SK-N-SH (cell line): ENCODE measurements around the gene PRKN. TPM values are rescaled to one million over a fixed set of nuclear protein-coding genes. Genes with fewer than 3 reads are reported as not detected.

ENCODE experiments used
- CTCF ChIA-PET: fragments of 300-600, 350-600 bp; formaldehyde crosslinking; extraction: SDS; loops from one replicate; lab custom pipeline; 2021; lab: Yijun Ruan, JAX
- POLR2A ChIA-PET: fragments of 350-600 bp; sonication (Branson Sonifier 250); formaldehyde crosslinking; extraction: SDS; loops from one replicate; lab custom pipeline; 2020; ENCODE audit warnings: antibody characterized with exemption, inconsistent platforms; lab: Yijun Ruan, JAX
- DNase-seq: peaks from one replicate; pipeline ENCODE4 v3.0.0; 2012
- H2AFZ ChIP-seq: fragments of 200-600 bp; sonication (generic); 2 replicates; pipeline ENCODE4 v1.8.1; 2016; ENCODE audit warnings: antibody characterized with exemption, mild to moderate bottlenecking, low read depth
- H3F3A ChIP-seq: fragments of 200-600 bp; sonication (generic); replicated peaks from 2 replicates; pipeline ENCODE3; 2016; ENCODE audit warnings: antibody characterized with exemption, mild to moderate bottlenecking; ENCODE audit not compliant: insufficient read depth
- H3K27ac ChIP-seq, 2 experiments: fragments of 200-500 bp in 1 of 2; fragments of 200-600 bp in 1 of 2; sonication (Bioruptor generic) in 1 of 2; sonication (generic), shearing (Covaris generic) in 1 of 2; 2 replicates each; pipeline versions ENCODE4 v1.5.1 to v1.6.1; 2014 to 2016; ENCODE audit warnings: low read depth in 2 of 2, inconsistent platforms in 1 of 2, low read length in 1 of 2, mild to moderate bottlenecking in 1 of 2, mixed read lengths in 1 of 2
- H3K27me3 ChIP-seq: fragments of 200-600 bp; sonication (generic), shearing (Covaris generic); 2 replicates; pipeline ENCODE4 v1.6.1; 2016; ENCODE audit warnings: mixed run types; ENCODE audit not compliant: insufficient read depth
- H3K36me3 ChIP-seq, 2 experiments: fragments of 200-500 bp in 1 of 2; fragments of 200-600 bp in 1 of 2; sonication (Bioruptor generic) in 1 of 2; sonication (generic) in 1 of 2; replicated peaks in 1 of 2; 2 replicates each; pipeline versions ENCODE3 to v1.5.1; 2014 to 2016; ENCODE audit warnings: low read length in 1 of 2, mild to moderate bottlenecking in 1 of 2; ENCODE audit not compliant: insufficient read depth in 2 of 2, control insufficient read depth in 1 of 2
- H3K4me1 ChIP-seq, 2 experiments: fragments of 200-500 bp in 1 of 2; fragments of 200-600 bp in 1 of 2; sonication (Bioruptor generic) in 1 of 2; sonication (generic), shearing (Covaris generic) in 1 of 2; 2 replicates each; pipeline versions ENCODE4 v1.5.1 to v1.6.1; 2014 to 2016; ENCODE audit warnings: low read depth in 1 of 2, low read length in 1 of 2, mixed run types in 1 of 2; ENCODE audit not compliant: insufficient read depth in 2 of 2, control insufficient read depth in 1 of 2
- H3K4me2 ChIP-seq: fragments of 200-600 bp; sonication (generic), shearing (Covaris generic); 2 replicates; pipeline ENCODE4 v1.6.1; 2017; ENCODE audit warnings: mixed run types
- H3K4me3 ChIP-seq, 2 experiments: fragments of 200-500 bp in 1 of 2; fragments of 200-600 bp in 1 of 2; sonication (Bioruptor generic) in 1 of 2; sonication (generic), shearing (Covaris generic) in 1 of 2; 2 replicates each; pipeline versions ENCODE4 v1.5.1 to v1.8.1; 2014 to 2016; ENCODE audit warnings: low read depth in 2 of 2, inconsistent platforms in 1 of 2, low read length in 1 of 2, mild to moderate bottlenecking in 1 of 2, mixed read lengths in 1 of 2, moderate library complexity in 1 of 2
- H3K79me2 ChIP-seq: fragments of 200-600 bp; sonication (generic); 2 replicates; pipeline ENCODE4 v1.8.1; 2017; ENCODE audit warnings: mild to moderate bottlenecking; ENCODE audit not compliant: insufficient read depth
- H3K9ac ChIP-seq: fragments of 200-600 bp; sonication (generic); 2 replicates; pipeline ENCODE4 v1.6.1; 2017; ENCODE audit warnings: mixed run types
- H3K9me2 ChIP-seq: fragments of 200-600 bp; sonication (generic); 2 replicates; pipeline ENCODE4 v1.6.1; 2017; ENCODE audit warnings: mixed run types
- H3K9me3 ChIP-seq: fragments of 200-600 bp; sonication (generic); 2 replicates; pipeline ENCODE4 v1.6.1; 2017; ENCODE audit warnings: mixed run types, mild to moderate bottlenecking, moderate library complexity
- H4K20me1 ChIP-seq: fragments of 200-600 bp; sonication (generic); 2 replicates; pipeline ENCODE4 v1.6.1; 2017; ENCODE audit warnings: mild to moderate bottlenecking, mixed run types; ENCODE audit not compliant: insufficient read depth
- CHD2 ChIP-seq: fragments of 150-350 bp; IDR thresholded peaks from 2 replicates; pipeline ENCODE4 v1.6.1; 2018; ENCODE audit warnings: low read length; ENCODE audit not compliant: partially characterized antibody
- CTCF ChIP-seq: fragments of 200-600 bp; sonication (generic); IDR thresholded peaks from 2 replicates; pipeline ENCODE4 v1.6.1; 2017; ENCODE audit warnings: antibody characterized with exemption, mild to moderate bottlenecking, moderate library complexity
- ELF1 ChIP-seq: IDR thresholded peaks from 2 replicates; pipeline ENCODE4 v1.4.0; 2012
- EP300 ChIP-seq, 2 experiments: IDR thresholded peaks; 2 replicates each; pipeline versions ENCODE4 v1.4.0 to v1.6.1; 2012; ENCODE audit warnings: borderline replicate concordance in 1 of 2, low read depth in 1 of 2, low read length in 1 of 2
- FOXJ3 ChIP-seq: sonication (generic); formaldehyde crosslinking; IDR thresholded peaks from 2 replicates; pipeline ENCODE4 v1.5.1; 2020; ENCODE audit warnings: mild to moderate bottlenecking, missing genetic modification reagents
- FOXM1 ChIP-seq: IDR thresholded peaks from 2 replicates; pipeline ENCODE4 v1.4.0; 2012; ENCODE audit warnings: low read depth, mild to moderate bottlenecking
- PBX3 ChIP-seq: IDR thresholded peaks from 2 replicates; pipeline ENCODE4; 2012
- POLR2AphosphoS5 ChIP-seq: IDR thresholded peaks from 2 replicates; pipeline ENCODE4 v1.6.1; 2012; ENCODE audit warnings: low read depth, low read length
- REST ChIP-seq: IDR thresholded peaks from 2 replicates; pipeline ENCODE4 v1.6.1; 2012; ENCODE audit warnings: mild to moderate bottlenecking, low read depth, low read length, moderate library complexity
- SMC3 ChIP-seq: IDR thresholded peaks from 2 replicates; pipeline ENCODE4 v1.6.1; 2012; ENCODE audit warnings: low read depth, low read length, improper control_type of control experiment
- TAF1 ChIP-seq: IDR thresholded peaks from 2 replicates; pipeline ENCODE4 v1.6.1; 2012; ENCODE audit warnings: low read depth, mild to moderate bottlenecking, low read length, moderate library complexity, borderline replicate concordance
- TCF12 ChIP-seq: IDR thresholded peaks from 2 replicates; pipeline ENCODE4 v1.4.0; 2012
- TEAD4 ChIP-seq: IDR thresholded peaks from 2 replicates; pipeline ENCODE4 v1.4.0; 2012; ENCODE audit warnings: mild to moderate bottlenecking, borderline replicate concordance; ENCODE audit not compliant: insufficient read depth
- ZBTB33 ChIP-seq: IDR thresholded peaks from 2 replicates; pipeline ENCODE4 v1.4.0; 2012; ENCODE audit warnings: low read depth, borderline replicate concordance
- whole genome bisulfite sequencing: methylation state at CpG from one replicate; pipeline ENCODE4 v1.1.6; 2017; ENCODE audit warnings: low lambda C conversion rate; 5-methylcytosine and 5-hydroxymethylcytosine counted together
- polyA plus RNA-seq, 3 experiments: library from polyadenylated mRNA; depleted of rRNA; stranded (reverse); fragments of >200 nt; gene quantifications; 2 replicates each; pipeline ENCODE4 v1.2.3, GENCODE V29; 2012

Gene PRKN
- polyA plus RNA-seq, 1 of the 3 experiments (the other 2 are of a cell fraction): 0.76 TPM

GRCh38 chr6:161481786-161482516 is 1245.6 kb downstream of the PRKN start:
- no peak overlapping the region for H3K4me2 ChIP-seq
- no peaks in the 10 kb centered on the region for H3K27me3 ChIP-seq
- H3K9ac ChIP-seq: no peak overlapping the region
- no peaks in the 10 kb centered on the region for H3K9me2 ChIP-seq
- no peak for DNase-seq
- H3K4me3 ChIP-seq: no peak overlapping the region
- no peak overlapping the region for H3K27ac ChIP-seq
- CTCF ChIA-PET: interaction anchor here (1.5 to 1.6 kb wide), 3 partner anchors 24 to 64 kb away, joined by 3 to 6 read pairs (median 5); no protein-coding TSS in a partner anchor
- H3K79me2 ChIP-seq: no peaks in the 10 kb centered on the region
- WGBS: 84% methylated on average over 3 of the region's 3 CpGs
- POLR2A ChIA-PET: no interaction called here
- TF ChIP-seq TAF1 (no peak), FOXM1 (no peak), TCF12 (no peak), EP300 (IDR thresholded peaks at IDR 0.05; ENCODE audit: borderline replicate concordance in 1 of 2, low read depth in 1 of 2, low read length in 1 of 2) (no peak), SMC3 (no peak), REST (no peak), ZBTB33 (no peak), ELF1 (no peak), FOXJ3 (CRISPR knock-in tag) (no peak), CTCF (no peak), CHD2 (no peak), PBX3 (no peak), TEAD4 (no peak), POLR2AphosphoS5 (no peak)
- no peaks in the 10 kb centered on the region for H3F3A ChIP-seq
- no peaks in the 10 kb centered on the region for H3K36me3 ChIP-seq
- no peak overlapping the region for H2AFZ ChIP-seq
- no peaks in the 10 kb centered on the region for H4K20me1 ChIP-seq
- H3K4me1 ChIP-seq: peaks cover 0 to 20% of the 10 kb centered on the region in 2 experiments; a peak in 2 of 4 replicates
- no peaks in the 10 kb centered on the region for H3K9me3 ChIP-seq
